Measurements from ENCODE around the gene RRP8. TPM values are rescaled to one million over a fixed set of nuclear protein-coding genes. Genes with fewer than 3 reads are reported as not detected.

The RRP8 gene
- total RNA-seq, 1 donor from 2014 or later = 10.3 TPM

DNA sequence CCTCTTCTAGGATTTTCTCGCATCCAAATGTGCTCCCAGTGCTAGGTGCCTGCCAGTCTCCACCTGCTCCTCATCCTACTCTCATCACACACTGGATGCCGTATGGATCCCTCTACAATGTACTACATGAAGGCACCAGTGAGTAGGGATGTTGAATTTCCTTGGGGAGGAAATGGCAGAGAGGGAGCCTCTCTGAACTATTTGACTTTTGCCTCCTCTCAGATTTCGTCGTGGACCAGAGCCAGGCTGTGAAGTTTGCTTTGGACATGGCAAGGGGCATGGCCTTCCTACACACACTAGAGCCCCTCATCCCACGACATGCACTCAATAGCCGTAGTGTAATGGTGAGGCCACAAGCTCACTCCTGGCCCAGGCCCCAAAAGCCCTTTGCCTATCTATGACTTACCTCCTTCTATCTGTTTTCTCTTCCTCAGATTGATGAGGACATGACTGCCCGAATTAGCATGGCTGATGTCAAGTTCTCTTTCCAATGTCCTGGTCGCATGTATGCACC, 6.1 kb upstream of the RRP8 start:
- Histone ChIP-seq H3K36me3 (ENCODE audit: control insufficient read depth, insufficient read depth, low read length) (peaks cover 22% of the 10 kb centered on the region), H3K27me3 (ENCODE audit: control insufficient read depth, insufficient read depth, low read length) (no peaks in the 10 kb centered on the region), H3K4me3 (ENCODE audit: low read depth, low read length) (no peak overlapping the region)
- TF ChIP-seq, protein P1, sequence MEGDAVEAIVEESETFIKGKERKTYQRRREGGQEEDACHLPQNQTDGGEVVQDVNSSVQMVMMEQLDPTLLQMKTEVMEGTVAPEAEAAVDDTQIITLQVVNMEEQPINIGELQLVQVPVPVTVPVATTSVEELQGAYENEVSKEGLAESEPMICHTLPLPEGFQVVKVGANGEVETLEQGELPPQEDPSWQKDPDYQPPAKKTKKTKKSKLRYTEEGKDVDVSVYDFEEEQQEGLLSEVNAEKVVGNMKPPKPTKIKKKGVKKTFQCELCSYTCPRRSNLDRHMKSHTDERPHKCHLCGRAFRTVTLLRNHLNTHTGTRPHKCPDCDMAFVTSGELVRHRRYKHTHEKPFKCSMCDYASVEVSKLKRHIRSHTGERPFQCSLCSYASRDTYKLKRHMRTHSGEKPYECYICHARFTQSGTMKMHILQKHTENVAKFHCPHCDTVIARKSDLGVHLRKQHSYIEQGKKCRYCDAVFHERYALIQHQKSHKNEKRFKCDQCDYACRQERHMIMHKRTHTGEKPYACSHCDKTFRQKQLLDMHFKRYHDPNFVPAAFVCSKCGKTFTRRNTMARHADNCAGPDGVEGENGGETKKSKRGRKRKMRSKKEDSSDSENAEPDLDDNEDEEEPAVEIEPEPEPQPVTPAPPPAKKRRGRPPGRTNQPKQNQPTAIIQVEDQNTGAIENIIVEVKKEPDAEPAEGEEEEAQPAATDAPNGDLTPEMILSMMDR (IDR thresholded peaks at IDR 0.05; ENCODE audit: insufficient read depth, low read length, severe bottlenecking) = no peak
- no peak for DNase-seq (ENCODE audit: low read depth)
- no peak for FAIRE-seq

- no peaks in the 10 kb centered on the region for H3K27me3 ChIP-seq (ENCODE audit: control insufficient read depth, insufficient read depth, low read length)
- FAIRE-seq (no peak), DNase-seq (ENCODE audit: low read depth) (no peak)
- H3K4me3 ChIP-seq (ENCODE audit: low read depth, low read length) = no peak overlapping the region
- peaks cover 22% of the 10 kb centered on the region for H3K36me3 ChIP-seq (ENCODE audit: control insufficient read depth, insufficient read depth, low read length)
- TF ChIP-seq, protein P1 (IDR thresholded peaks at IDR 0.05; ENCODE audit: insufficient read depth, low read length, severe bottlenecking) = no peak
Measured at GRCh38 chr11:6608726-6609501, 5.5 kb upstream of the RRP8 start.

DNA sequence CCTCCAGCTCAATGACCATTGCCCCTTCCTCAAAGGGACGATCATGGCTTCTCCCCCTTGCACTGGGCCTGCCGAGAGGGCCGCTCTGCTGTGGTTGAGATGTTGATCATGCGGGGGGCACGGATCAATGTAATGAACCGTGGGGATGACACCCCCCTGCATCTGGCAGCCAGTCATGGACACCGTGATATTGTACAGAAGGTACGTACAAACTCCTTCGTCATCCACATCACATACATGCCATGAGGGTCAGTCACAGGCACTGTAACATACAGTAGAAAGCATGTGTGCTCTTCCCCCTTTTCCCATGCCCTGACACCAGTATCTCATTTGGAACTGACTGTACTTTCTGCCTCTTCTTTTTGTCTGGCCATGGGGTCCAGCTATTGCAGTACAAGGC, 4.6 kb upstream of the RRP8 start:
- Histone ChIP-seq H3K4me3 (ENCODE audit: low read depth, low read length) (no peak overlapping the region), H3K36me3 (ENCODE audit: control insufficient read depth, insufficient read depth, low read length) (peaks cover 22% of the 10 kb centered on the region), H3K27me3 (ENCODE audit: control insufficient read depth, insufficient read depth, low read length) (no peaks in the 10 kb centered on the region)
- no peak for FAIRE-seq
- no peak for DNase-seq (ENCODE audit: low read depth)
- TF ChIP-seq, protein P1 (IDR thresholded peaks at IDR 0.05; ENCODE audit: insufficient read depth, low read length, severe bottlenecking) = no peak

DNA sequence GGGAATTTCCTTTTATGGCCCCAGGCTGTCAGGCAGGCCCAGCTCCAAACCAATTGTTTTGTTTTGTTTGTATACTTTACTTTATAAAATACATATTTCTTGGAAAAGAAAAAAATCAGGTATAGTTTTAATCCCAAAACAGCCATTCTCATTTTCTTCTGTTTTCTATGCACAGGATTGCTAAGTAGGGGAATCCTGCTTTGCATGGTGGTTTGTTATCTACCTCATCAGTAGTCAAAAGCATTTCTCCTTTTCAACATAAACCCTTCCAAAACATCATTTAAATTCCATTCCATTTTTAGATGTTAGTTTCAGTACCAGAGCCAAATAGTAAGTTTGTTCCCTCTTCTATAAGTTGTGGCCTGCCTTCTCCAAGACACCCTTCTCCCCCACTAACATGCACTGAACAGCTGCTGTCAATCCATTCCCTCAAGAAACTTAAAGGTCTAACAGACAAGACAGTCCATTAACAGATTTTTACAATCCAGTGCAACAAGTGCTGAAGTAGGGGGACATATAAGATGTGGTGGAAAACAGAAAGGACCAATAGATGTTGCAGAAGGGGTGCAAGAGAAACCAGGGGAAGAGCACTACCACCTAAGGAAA, 3.9 kb upstream of the RRP8 start:
- DNase-seq (ENCODE audit: low read depth) = no peak

GRCh38 chr11:6606471-6607189, 3.2 kb upstream of the RRP8 start:
- Histone ChIP-seq H3K27me3 (ENCODE audit: control insufficient read depth, insufficient read depth, low read length) (no peaks in the 10 kb centered on the region), H3K4me3 (ENCODE audit: low read depth, low read length) (no peak overlapping the region), H3K36me3 (ENCODE audit: control insufficient read depth, insufficient read depth, low read length) (peaks cover 22% of the 10 kb centered on the region)
- TF ChIP-seq, protein P1 (IDR thresholded peaks at IDR 0.05; ENCODE audit: insufficient read depth, low read length, severe bottlenecking) = no peak
- DNase-seq (ENCODE audit: low read depth) (peak; percentile 86), FAIRE-seq (no peak)

More for the DNA sequence above, 3.9 kb upstream of the RRP8 start:
- no peak for FAIRE-seq
- TF ChIP-seq, protein P1 (IDR thresholded peaks at IDR 0.05; ENCODE audit: insufficient read depth, low read length, severe bottlenecking) = no peak
- Histone ChIP-seq H3K4me3 (ENCODE audit: low read depth, low read length) (no peak overlapping the region), H3K27me3 (ENCODE audit: control insufficient read depth, insufficient read depth, low read length) (no peaks in the 10 kb centered on the region), H3K36me3 (ENCODE audit: control insufficient read depth, insufficient read depth, low read length) (peaks cover 22% of the 10 kb centered on the region)

All from bronchial epithelial cell (primary cell).